HepG2 (cell line): ENCODE data around the gene GPAM. TPM values are rescaled to one million over a fixed set of nuclear protein-coding genes. Genes with fewer than 3 reads are reported as not detected.

Experiments used
- ARNT ChIP-seq: fragments of 450-650 bp; IDR thresholded peaks from 2 replicates; pipeline ENCODE4 v1.6.1; 2017
- CAMTA2 ChIP-seq: sonication (generic); formaldehyde crosslinking; IDR thresholded peaks from 2 replicates; pipeline ENCODE4 v1.4.0; 2020; ENCODE audit warnings: mild to moderate bottlenecking, missing genetic modification reagents, borderline replicate concordance
- CBX1 ChIP-seq: IDR thresholded peaks from one replicate; pipeline ENCODE4 v1.6.1; 2016; ENCODE audit warnings: antibody characterized with exemption, low read depth
- CEBPG ChIP-seq: IDR thresholded peaks from 2 replicates; pipeline ENCODE4 v1.6.1; 2016
- CREBL2 ChIP-seq: sonication (generic); formaldehyde crosslinking; IDR thresholded peaks from 2 replicates; pipeline ENCODE4 v1.8.1; 2023; ENCODE audit warnings: missing genetic modification reagents, mild to moderate bottlenecking, borderline replicate concordance
- CREM ChIP-seq, 2 experiments: sonication (generic) in 1 of 2; formaldehyde crosslinking in 1 of 2; IDR thresholded peaks; 2 replicates each; pipeline versions ENCODE4 v1.4.0 to v1.6.1; 2016 to 2020; ENCODE audit warnings: antibody characterized with exemption in 1 of 2, mild to moderate bottlenecking in 1 of 2, missing genetic modification reagents in 1 of 2
- ETV5 ChIP-seq: IDR thresholded peaks from 2 replicates; pipeline ENCODE4 v1.6.1; 2018; ENCODE audit warnings: missing biosample characterization, missing genetic modification reagents, inconsistent platforms, borderline replicate concordance
- KDM5A ChIP-seq: fragments of 200-600 bp; sonication (generic); IDR thresholded peaks from 2 replicates; pipeline ENCODE4 v1.7.0; 2018; ENCODE audit warnings: antibody characterized with exemption, mild to moderate bottlenecking, low read length, borderline replicate concordance
- LBX2 ChIP-seq: sonication (generic); formaldehyde crosslinking; IDR thresholded peaks from 2 replicates; pipeline ENCODE4 v1.5.0; 2020; ENCODE audit warnings: missing genetic modification reagents, mild to moderate bottlenecking, borderline replicate concordance
- MED13 ChIP-seq: sonication (generic); formaldehyde crosslinking; IDR thresholded peaks from 2 replicates; pipeline ENCODE4 v1.5.0; 2020; ENCODE audit warnings: missing genetic modification reagents
- MLLT10 ChIP-seq: sonication (generic); formaldehyde crosslinking; IDR thresholded peaks from 2 replicates; pipeline ENCODE4 v1.4.0; 2020; ENCODE audit warnings: missing genetic modification reagents
- MTA1 ChIP-seq: sonication (generic); formaldehyde crosslinking; IDR thresholded peaks from 2 replicates; pipeline ENCODE4 v1.4.0; 2020; ENCODE audit warnings: missing genetic modification reagents, mild to moderate bottlenecking, borderline replicate concordance
- NFKB2 ChIP-seq: sonication (generic); formaldehyde crosslinking; IDR thresholded peaks from 2 replicates; pipeline ENCODE4 v1.4.0; 2020; ENCODE audit warnings: missing genetic modification reagents, borderline replicate concordance
- NFKBIZ ChIP-seq: IDR thresholded peaks from 2 replicates; pipeline ENCODE4 v1.6.1; 2018; ENCODE audit warnings: missing genetic modification reagents, missing compliant biosample characterization
- NR3C1 ChIP-seq: sonication (generic); formaldehyde crosslinking; IDR thresholded peaks from 2 replicates; pipeline ENCODE4 v1.4.0; 2020; ENCODE audit warnings: missing genetic modification reagents
- RBAK ChIP-seq: sonication (generic); formaldehyde crosslinking; IDR thresholded peaks from 2 replicates; pipeline ENCODE4 v1.5.1; 2020; ENCODE audit warnings: mild to moderate bottlenecking, missing genetic modification reagents
- SRSF1 ChIP-seq: fragments of 200-400 bp; formaldehyde crosslinking; optimal IDR thresholded peaks from 2 replicates; pipeline ENCODE3; 2017; ENCODE audit warnings: mild to moderate bottlenecking, low read depth, low read length, moderate library complexity
- TBL1XR1 ChIP-seq: fragments of 150-350 bp; IDR thresholded peaks from 2 replicates; pipeline ENCODE4 v1.6.1; 2014; ENCODE audit warnings: borderline replicate concordance, low read length; ENCODE audit not compliant: partially characterized antibody
- TEF ChIP-seq: sonication (generic); formaldehyde crosslinking; IDR thresholded peaks from 2 replicates; pipeline ENCODE4 v1.5.0; 2020; ENCODE audit warnings: missing genetic modification reagents
- TFDP2 ChIP-seq: sonication (generic); formaldehyde crosslinking; IDR thresholded peaks from 2 replicates; pipeline ENCODE4 v1.4.0; 2020; ENCODE audit warnings: missing genetic modification reagents
- YY1 ChIP-seq: IDR thresholded peaks from 2 replicates; pipeline ENCODE4 v1.6.1; 2011; ENCODE audit warnings: low read length, low read depth, moderate library complexity, mild to moderate bottlenecking; ENCODE audit not compliant: insufficient read depth, insufficient replicate concordance
- ZBTB39 ChIP-seq: sonication (generic); formaldehyde crosslinking; IDR thresholded peaks from 2 replicates; pipeline ENCODE4 v1.5.0; 2020; ENCODE audit warnings: missing genetic modification reagents
- ZBTB7B ChIP-seq: sonication (generic); formaldehyde crosslinking; IDR thresholded peaks from 2 replicates; pipeline ENCODE4 v1.4.0; 2020; ENCODE audit warnings: missing genetic modification reagents
- ZC3H13 ChIP-seq: sonication (generic); formaldehyde crosslinking; IDR thresholded peaks from 2 replicates; pipeline ENCODE4 v1.8.1; 2023; ENCODE audit warnings: mild to moderate bottlenecking, missing genetic modification reagents, moderate library complexity
- ZFX ChIP-seq: sonication (generic); formaldehyde crosslinking; IDR thresholded peaks from 2 replicates; pipeline ENCODE4 v1.4.0; 2020; ENCODE audit warnings: mild to moderate bottlenecking, low read depth, missing genetic modification reagents, moderate library complexity
- ZNF781 ChIP-seq: sonication (generic); formaldehyde crosslinking; IDR thresholded peaks from 2 replicates; pipeline ENCODE4 v1.5.1; 2020; ENCODE audit warnings: borderline replicate concordance, mild to moderate bottlenecking, missing genetic modification reagents; ENCODE audit errors: not compliant biosample characterization
- polyA plus RNA-seq, 8 experiments: library from polyadenylated mRNA; depleted of rRNA in 3 of 8; stranded (reverse) in 7 of 8; unstranded in 1 of 8; fragments of >200 nt; fragmentation: Illumina TruSeq in 4 of 8; extraction: Trizol in 4 of 8; gene quantifications; 2 replicates each; pipeline versions ENCODE4 v1.2.1 to v1.2.3, GENCODE V29; 2011 to 2016; ENCODE audit warnings: low read depth in 4 of 8, missing spikeins in 1 of 8, mixed read lengths in 1 of 8; ENCODE audit not compliant: insufficient read depth in 1 of 8
- total RNA-seq, 5 experiments: library from RNA; depleted of rRNA; stranded (reverse); fragments of >200 nt; fragmentation: Illumina TruSeq; extraction: Trizol; gene quantifications; 2 replicates each; pipeline ENCODE4 v1.2.3, GENCODE V29; 2016; ENCODE audit warnings: low read depth in 1 of 5

GPAM gene
- total and polyA plus RNA-seq, 2 of the 13 experiments (the other 11 are each of a cell fraction or from before 2014, with no cell fraction given) = 36.8 to 140 TPM

- 0 out of 2 replicates have a peak, but pooled peaks have one; percentile 31 for TF ChIP-seq ZC3H13 (CRISPR knock-in tag)
- no peak for TF ChIP-seq SRSF1
- TF ChIP-seq CAMTA2 = no peak
- 0 out of 2 replicates have a peak, but pooled peaks have one; percentile 46 for TF ChIP-seq CREBL2 (CRISPR knock-in tag)
- peak; percentile 54; the same call in 1 of the 2 replicates for TF ChIP-seq TFDP2
- TF ChIP-seq TBL1XR1 = peak; percentile 89
- TF ChIP-seq ETV5 (CRISPR knock-in tag) = peak; percentile 77
- peak; percentile 29; the same call in 1 of the 2 replicates for TF ChIP-seq NFKB2 (CRISPR knock-in tag)
- no peak for TF ChIP-seq ZBTB7B (CRISPR knock-in tag)
- no peak for TF ChIP-seq MLLT10 (CRISPR knock-in tag)
- TF ChIP-seq MTA1 (CRISPR knock-in tag) = peak; percentile 93
- peak; percentile 84 for TF ChIP-seq ZNF781 (CRISPR knock-in tag)
- TF ChIP-seq NFKBIZ (CRISPR knock-in tag) = peak; percentile 25
- no peak; the same call in 1 of the 2 replicates for TF ChIP-seq KDM5A
- TF ChIP-seq CEBPG (CRISPR knock-in tag) = peak; percentile 97
- TF ChIP-seq CREM (IDR thresholded peaks at IDR 0.05) = peak; percentile 83
- no peak for TF ChIP-seq CREM (CRISPR knock-in tag; IDR thresholded peaks at IDR 0.05)
- TF ChIP-seq LBX2 (CRISPR knock-in tag) = 0 out of 2 replicates have a peak, but pooled peaks have one; percentile 62
- 0 out of 2 replicates have a peak, but pooled peaks have one; percentile 34 for TF ChIP-seq RBAK (CRISPR knock-in tag)
- TF ChIP-seq ZFX (CRISPR knock-in tag) = peak; percentile 85
- no peak for TF ChIP-seq NR3C1 (CRISPR knock-in tag)
- peak; percentile 47; the same call in 1 of the 2 replicates for TF ChIP-seq ZBTB39 (CRISPR knock-in tag)
- peak; percentile 96 for TF ChIP-seq MED13 (CRISPR knock-in tag)
- no peak for TF ChIP-seq ARNT
- TF ChIP-seq CBX1 = peak; percentile 69
- TF ChIP-seq YY1 = no peak
- peak; percentile 57; the same call in 1 of the 2 replicates for TF ChIP-seq TEF
Observed at GRCh38 chr10:112227331-112227987, 43.9 kb upstream of the GPAM start (continued).
